Stimulated activated CD4-positive, alpha-beta T cell treated with anti-CD3 and anti-CD28 coated beads, Interleukin-1b, Interleukin-23, amount 100 ng/mL, for 24 hours (primary cell): ENCODE data around the gene MFNG.

Source experiments
- DNase-seq, 4 experiments: peaks; one replicate each; pipeline ENCODE4 v3.0.0-alpha.2; 2020; ENCODE audit warnings: low read depth in 4 of 4, low spot score in 1 of 4

Gene MFNG

GRCh38 chr22:37453696-37454095, 32.5 kb downstream of the MFNG start:
- no peak for DNase-seq

GRCh38 chr22:37451218-37451617, 35.0 kb downstream of the MFNG start:
- no peak for DNase-seq

GRCh38 chr22:37449331-37450001, 36.7 kb downstream of the MFNG start:
- no peak for DNase-seq

- no peak for DNase-seq
Observed at GRCh38 chr22:37448516-37449127, 37.6 kb downstream of the MFNG start.

GRCh38 chr22:37445501-37445900, 40.7 kb downstream of the MFNG start:
- no peak for DNase-seq

- no peak for DNase-seq
Observed at GRCh38 chr22:37443977-37444376, 42.2 kb downstream of the MFNG start.

GRCh38 chr22:37443086-37443485, 43.1 kb downstream of the MFNG start:
- no peak for DNase-seq

GRCh38 chr22:37442537-37442936, 43.6 kb downstream of the MFNG start:
- no peak for DNase-seq

- no peak for DNase-seq
Observed at GRCh38 chr22:37442135-37442534, 44.0 kb downstream of the MFNG start.

- no peak for DNase-seq
Observed at GRCh38 chr22:37440875-37441274, 45.3 kb downstream of the MFNG start.

GRCh38 chr22:37439347-37439746, 46.8 kb downstream of the MFNG start:
- DNase-seq, result no peak

GRCh38 chr22:37435970-37436603, 50.1 kb downstream of the MFNG start:
- no peak for DNase-seq

- no peak for DNase-seq
Observed at GRCh38 chr22:37433786-37434185, 52.4 kb downstream of the MFNG start.

- no peak for DNase-seq
Observed at GRCh38 chr22:37432708-37433054, 53.5 kb downstream of the MFNG start.

GRCh38 chr22:37431801-37432707, 54.1 kb downstream of the MFNG start:
- DNase-seq, result peak in 2 of 4 experiments; percentile 18 to 46

- DNase-seq, result no peak
Observed at GRCh38 chr22:37431366-37431765, 54.8 kb downstream of the MFNG start.

- DNase-seq, result no peak
Observed at GRCh38 chr22:37430941-37431340, 55.2 kb downstream of the MFNG start.

GRCh38 chr22:37428649-37429586, 57.3 kb downstream of the MFNG start:
- DNase-seq, result peak; percentile 15 to 39 (median 34)

- DNase-seq, result no peak
Observed at GRCh38 chr22:37427711-37428635, 58.2 kb downstream of the MFNG start.
